KG1 (cell line): ENCODE results near the gene SOX12.
"Not testable (repeated sequence)": the region's sequence is repeated elsewhere in the genome, so short reads cannot be mapped to it uniquely, and the experiment has no call there.

Experiments used
- DNase-seq: peaks from one replicate; lab custom pipeline; 2025; lab: John Stamatoyannopoulos, UW

Gene SOX12

DNA sequence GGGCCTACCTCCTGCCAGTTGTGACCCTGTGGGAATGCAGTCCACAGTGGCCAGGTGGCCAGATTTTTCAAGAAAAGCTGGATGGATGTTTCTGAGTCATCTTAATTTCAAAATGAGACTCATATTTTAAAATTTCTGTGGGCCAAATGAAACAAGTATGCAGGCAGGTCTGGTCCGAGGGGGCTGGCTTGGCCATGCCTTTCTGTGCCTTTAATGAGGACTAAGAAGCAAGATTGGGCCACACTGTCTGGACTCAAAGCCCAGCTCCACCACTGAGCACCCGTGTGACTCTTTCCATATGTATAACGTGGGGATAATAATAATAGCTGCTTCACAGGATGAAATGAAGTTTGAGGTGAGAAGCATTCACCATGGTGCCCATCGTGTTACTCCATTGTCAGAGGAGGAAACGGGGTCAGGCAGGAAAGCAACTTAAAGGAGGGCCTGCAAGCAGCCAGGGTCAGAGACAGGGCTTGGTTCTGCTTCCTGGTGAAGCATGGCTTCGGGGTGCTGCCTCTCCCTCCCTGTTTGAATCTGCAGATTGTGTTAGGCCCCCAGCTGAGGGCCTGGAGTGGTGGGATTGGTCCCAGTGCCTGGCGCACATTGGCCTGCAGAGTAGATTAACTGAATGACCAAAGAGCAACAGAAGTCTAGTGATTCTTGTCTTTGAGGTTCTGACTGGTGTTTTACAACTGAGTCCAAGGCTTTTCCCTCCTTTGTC, 3.8 kb downstream of the SOX12 start:
- no peak for DNase-seq

DNA sequence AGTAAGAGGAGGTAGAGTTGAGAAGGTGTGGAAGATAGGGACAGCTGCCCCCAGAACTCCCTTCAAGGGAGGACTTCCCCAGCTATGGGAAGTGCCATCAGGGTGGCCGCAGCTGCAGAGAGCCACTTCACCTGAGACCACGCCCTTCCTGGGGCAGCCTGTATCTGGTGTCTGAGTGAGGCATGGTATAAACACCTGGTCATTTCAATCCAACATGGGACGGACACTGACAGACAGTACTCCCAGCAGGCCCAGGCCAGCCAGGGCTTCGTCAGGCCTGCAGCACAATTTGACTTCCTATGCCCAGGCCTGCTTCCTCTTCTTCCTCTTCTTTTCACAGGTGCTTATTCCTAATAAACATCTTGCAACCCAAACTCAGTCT, 4.5 kb downstream of the SOX12 start:
- no peak for DNase-seq

DNA sequence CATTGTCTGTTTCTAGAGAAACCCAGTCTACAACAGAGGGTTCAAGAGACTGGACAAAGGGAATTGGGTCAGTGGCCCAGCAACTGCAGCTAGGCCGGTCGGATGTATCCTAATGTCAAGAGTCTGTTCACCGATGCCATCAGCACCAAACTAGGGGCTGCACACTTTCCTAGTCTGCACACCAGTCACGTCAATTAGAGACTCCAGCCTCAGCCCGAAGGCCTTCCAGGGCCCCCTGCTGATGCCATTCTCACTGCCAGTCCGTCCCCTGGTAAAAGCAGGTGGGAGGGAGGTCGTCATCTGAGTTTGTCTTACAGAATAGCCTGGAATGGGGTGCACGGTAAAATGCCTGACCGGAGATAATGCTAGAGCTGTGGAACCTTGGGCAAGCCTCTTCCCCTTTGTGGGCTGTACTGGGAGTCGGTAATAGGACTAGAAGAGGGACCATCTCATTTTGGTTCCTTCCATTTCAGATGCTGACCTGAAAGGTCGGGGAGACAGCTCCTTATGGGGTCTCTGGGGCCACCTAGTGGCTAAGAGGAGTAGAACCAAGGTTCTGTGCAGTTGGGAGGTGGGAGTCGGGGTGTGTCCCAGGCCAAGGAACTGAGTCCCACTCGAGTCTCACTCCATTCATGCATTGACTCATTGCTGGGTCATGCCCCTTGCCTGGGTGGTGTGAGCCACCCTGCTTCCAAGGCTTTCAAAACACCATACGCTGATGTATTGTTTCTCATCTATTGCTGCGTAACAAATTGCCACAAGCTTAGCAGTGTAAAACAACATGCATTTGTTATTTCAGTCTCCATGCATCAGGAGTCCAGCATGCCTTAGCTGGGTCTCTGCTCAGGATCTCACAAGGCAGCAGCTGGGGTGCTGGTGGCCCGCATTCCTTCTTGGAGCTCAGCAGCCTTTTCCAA, 5.1 kb downstream of the SOX12 start:
- DNase-seq, result peak; percentile 26

DNA sequence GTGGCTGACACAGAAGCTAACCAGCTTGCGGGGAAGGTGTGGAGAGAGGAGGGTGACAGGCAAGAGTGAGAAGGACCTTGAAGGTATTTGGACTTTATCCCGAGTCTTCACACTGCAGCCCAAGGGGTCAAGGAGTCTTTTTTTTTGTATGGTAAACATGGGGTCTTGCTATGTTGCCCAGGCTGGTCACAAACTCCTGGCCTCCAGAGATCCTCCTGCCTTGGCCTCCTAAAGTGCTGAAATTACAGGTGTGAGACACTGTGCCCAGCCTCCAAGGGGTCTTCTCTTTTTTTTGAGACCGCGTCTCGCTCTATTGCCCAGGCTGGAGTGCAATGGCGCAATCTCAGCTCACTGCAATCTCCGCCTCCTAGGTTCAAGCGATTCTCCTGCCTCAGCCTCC, 9.2 kb downstream of the SOX12 start:
- no peak for DNase-seq

DNA sequence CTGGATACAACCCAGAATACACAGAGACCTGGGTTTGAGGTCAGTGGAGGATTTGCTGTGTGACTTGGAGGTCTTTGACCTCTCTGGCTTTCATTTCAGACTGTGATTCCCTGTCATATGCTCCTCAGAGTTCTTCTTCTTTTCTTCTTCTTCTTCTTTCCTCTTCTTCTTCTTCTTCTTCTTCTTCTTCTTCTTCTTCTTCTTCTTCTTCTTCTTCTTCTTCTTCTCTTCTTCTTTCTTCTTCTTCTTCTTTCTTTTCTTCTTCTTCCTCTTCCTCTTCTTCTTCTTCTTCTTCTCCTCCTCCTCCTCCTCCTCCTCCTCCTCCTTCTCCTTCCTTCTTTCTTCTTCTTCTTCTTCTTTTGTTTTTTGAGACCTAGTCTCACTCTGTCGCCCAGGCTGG, 10.7 kb downstream of the SOX12 start:
- DNase-seq, result not testable (repeated sequence)

DNA sequence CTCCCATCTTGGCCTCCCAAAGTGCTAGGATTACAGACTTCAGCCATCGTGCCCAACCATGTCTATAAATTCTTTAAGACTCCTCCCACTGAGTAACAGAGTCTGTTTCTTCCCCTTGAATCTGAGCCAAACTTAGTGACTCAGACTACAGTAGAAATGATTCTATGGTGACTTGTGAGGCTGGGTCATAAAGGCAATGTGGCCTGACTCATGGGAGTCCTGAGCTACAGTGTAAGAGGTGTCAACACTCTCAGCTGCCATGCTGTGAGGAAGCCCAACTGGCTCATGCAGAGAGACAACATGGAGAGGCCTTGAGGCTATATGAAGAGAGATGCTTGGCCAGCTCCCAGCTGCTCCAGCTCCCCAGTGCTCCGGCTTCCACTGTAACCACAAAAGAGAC, 16.3 kb downstream of the SOX12 start:
- no peak for DNase-seq

GRCh38 chr20:343107-343506, 17.8 kb downstream of the SOX12 start:
- DNase-seq, result no peak

- no peak for DNase-seq
Measured at GRCh38 chr20:346033-346639, 20.8 kb downstream of the SOX12 start.

DNA sequence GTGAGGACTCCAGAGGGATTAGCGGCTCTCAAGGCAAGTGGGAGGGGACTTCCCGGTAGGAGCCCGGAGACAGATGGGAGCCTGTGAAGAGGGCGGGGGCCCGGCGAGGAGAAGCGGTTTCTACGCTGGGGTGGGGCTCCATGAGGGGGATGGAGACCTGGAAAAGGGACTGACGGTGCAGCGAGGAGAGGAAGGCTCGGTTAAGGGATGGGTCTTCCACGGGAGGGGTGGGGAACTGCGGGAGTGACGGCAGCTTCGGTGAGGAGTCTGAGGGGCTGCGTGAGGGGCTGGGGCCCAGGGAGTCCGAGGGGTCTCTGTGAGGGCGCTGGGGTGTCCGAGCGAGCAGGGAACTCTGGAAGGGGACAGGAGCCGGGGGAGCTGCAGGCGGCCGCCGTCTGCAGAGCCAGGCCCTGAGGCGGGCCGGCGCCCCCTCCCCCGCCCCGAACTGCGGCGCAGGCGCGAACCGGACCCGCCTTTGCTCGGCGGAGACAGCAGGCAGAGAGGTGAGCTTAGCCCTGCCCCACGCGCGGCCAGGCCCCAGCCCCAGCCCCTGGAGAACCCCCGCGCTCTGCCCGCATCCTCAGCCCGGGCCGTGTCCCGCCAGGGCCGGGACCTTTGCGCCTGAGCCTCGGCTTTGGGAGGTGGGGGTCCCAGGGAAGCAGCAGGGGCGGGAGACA, 21.4 kb downstream of the SOX12 start, which contains the start of gene NRSN2:
TSS of gene NRSN2 (plus strand) at position 472 of the 677 bp plus-strand sequence. CDS start 2,533 bp downstream, outside the sequence.
- no peak for DNase-seq

DNA sequence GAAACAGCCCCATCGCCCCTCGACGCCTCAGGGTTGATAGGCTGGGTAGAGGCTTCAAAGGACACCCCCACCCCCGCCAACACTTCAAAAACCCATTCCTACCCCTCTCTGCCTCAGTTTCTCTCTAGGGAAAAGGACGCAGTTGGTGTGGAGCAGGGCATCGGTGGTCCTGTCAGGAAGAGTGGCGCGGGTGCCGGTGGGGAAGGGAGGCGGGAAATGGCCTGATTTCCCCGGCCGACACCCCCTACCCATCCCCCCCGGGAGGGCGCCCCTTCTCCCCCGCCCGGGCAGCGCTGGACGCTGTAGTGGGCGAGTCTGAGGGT, 21.9 kb downstream of the SOX12 start:
- DNase-seq, result no peak

DNA sequence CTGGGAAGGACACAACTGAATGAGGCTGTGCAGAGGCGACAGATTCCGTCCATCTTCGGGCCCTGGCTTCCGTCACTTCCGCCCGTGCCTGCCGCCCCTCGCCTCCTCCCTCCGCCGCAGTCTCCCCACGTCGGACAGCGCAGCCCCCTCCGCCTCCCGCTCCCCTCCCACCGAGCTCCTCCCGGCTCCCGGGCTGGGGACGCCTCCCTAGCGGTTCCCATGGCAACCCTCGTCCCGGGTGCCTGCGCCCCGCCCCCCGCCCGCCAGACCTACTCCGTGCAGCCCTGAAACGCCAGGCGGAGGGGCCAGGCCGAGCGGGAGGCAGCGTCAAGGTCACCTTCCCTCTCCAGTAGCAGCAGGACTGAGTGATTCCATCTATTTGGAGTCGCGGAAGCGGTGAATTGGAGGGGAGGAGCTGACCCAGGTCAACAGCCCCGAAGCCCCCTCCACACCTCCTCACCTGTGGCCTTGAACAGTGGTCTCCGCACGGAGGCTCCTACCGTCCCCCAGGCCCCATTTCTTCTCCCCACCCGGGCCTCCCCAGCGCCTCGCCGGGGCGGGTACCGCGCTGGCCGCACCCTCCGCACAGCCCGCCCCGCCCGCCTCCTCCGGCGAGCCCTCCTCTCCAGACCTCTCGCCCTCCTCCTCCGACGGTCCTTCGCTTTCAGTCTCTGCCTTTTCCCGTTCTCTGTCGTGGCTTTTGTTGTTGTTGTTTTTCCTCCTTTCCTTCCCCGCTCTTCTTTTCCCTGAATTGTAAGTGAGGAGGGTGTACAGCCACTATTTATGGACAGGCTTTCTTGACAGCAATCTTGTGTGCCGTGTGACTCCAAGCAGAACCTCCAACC, 22.5 kb downstream of the SOX12 start:
- DNase-seq, result no peak

- DNase-seq, result no peak
Measured at GRCh38 chr20:348972-349841, 23.9 kb downstream of the SOX12 start.

DNA sequence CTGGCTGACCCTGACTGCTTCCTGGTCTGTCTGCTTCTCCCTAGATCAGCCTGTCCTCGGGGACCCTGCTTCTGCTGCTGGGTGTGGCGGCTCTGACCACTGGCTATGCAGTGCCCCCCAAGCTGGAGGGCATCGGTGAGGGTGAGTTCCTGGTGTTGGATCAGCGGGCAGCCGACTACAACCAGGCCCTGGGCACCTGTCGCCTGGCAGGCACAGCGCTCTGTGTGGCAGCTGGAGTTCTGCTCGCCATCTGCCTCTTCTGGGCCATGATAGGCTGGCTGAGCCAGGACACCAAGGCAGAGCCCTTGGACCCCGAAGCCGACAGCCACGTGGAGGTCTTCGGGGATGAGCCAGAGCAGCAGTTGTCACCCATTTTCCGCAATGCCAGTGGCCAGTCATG, 27.8 kb downstream of the SOX12 start:
- DNase-seq, result no peak

GRCh38 chr20:354298-354977, 29.1 kb downstream of the SOX12 start:
- peak; percentile 56 for DNase-seq

DNA sequence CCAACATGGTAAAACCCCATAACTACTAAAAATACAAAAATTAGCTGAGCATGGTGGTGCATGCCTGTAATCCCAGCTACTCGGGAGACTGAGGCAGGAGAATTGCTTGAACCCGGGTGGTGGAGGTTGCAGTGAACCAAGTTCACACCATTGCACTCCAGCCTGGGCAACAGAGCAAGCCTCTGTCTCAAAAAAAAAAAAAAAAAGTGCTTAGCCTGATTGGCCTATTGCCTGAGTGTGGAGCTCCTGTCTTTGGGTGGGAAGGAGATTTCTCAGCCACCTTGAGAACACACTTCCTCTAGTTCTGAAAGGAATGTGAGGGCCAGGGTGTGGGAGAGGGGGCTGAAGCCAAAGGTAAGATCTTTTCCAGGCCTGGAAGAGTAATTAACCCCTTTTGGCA, 30.8 kb downstream of the SOX12 start:
- DNase-seq, result not testable (repeated sequence)

DNA sequence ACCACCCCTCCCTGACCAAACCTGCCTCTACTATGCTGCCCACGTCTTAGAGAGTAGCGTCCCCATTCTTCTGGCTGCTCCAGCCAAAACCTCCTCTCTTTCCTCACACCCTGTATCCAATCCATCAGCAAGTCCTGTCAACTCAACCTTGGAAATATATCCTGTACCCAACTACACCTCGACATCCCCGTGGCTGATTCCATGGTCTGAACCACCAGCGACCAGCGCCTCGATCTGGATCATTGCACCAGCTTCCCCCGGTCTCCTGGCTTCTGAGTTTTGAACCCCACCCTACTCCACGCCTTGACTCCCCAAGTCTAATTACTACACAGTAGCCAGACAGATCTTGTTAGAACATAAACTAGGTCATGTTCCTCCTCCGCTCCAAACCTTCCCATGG, 31.4 kb downstream of the SOX12 start:
- DNase-seq, result no peak

GRCh38 chr20:358891-359555, 33.7 kb downstream of the SOX12 start:
- no peak for DNase-seq

DNA sequence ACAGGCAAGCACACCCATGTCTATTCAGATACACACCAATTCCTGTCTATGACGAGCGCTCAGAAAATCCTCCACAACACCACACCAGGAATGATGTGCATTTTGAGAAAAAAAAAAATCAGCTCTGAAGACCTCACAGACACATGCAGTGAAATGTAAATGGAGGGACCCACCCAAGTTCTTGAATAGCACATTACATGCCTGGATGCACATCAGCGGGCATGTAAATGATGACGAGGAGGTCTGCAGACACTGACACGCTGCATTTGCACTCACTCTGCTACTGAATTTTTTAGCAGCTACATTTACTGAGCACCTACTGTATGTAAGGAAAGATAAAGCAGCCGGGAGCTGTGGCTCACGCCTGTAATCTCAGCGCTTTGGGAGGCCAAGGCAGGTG, 36.2 kb downstream of the SOX12 start:
- no peak for DNase-seq
